NCI-H2196 treated with DMSO at 0.1 percent for 48 hours (cell line): Measurements from ENCODE around the gene CDCP1.

ENCODE experiments used
- DNase-seq: peaks from one replicate; lab custom pipeline; 2025; ENCODE audit not compliant: unreplicated experiment; lab: John Stamatoyannopoulos, UW

The CDCP1 gene, protein sequence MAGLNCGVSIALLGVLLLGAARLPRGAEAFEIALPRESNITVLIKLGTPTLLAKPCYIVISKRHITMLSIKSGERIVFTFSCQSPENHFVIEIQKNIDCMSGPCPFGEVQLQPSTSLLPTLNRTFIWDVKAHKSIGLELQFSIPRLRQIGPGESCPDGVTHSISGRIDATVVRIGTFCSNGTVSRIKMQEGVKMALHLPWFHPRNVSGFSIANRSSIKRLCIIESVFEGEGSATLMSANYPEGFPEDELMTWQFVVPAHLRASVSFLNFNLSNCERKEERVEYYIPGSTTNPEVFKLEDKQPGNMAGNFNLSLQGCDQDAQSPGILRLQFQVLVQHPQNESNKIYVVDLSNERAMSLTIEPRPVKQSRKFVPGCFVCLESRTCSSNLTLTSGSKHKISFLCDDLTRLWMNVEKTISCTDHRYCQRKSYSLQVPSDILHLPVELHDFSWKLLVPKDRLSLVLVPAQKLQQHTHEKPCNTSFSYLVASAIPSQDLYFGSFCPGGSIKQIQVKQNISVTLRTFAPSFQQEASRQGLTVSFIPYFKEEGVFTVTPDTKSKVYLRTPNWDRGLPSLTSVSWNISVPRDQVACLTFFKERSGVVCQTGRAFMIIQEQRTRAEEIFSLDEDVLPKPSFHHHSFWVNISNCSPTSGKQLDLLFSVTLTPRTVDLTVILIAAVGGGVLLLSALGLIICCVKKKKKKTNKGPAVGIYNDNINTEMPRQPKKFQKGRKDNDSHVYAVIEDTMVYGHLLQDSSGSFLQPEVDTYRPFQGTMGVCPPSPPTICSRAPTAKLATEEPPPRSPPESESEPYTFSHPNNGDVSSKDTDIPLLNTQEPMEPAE

GRCh38 chr3:45145681-45146614 lies at the start of gene CDCP1:
Gene CDCP1, minus strand, starts transcription at chr3:45146378. Its CDS starts 91 bp downstream, at chr3:45146287.
- no peak for DNase-seq

- DNase-seq = no peak
Observed at GRCh38 chr3:45194791-45195190, 48.6 kb upstream of the CDCP1 start.

GRCh38 chr3:45191924-45192417 lies 45.8 kb upstream of the CDCP1 start:
- no peak for DNase-seq

DNA sequence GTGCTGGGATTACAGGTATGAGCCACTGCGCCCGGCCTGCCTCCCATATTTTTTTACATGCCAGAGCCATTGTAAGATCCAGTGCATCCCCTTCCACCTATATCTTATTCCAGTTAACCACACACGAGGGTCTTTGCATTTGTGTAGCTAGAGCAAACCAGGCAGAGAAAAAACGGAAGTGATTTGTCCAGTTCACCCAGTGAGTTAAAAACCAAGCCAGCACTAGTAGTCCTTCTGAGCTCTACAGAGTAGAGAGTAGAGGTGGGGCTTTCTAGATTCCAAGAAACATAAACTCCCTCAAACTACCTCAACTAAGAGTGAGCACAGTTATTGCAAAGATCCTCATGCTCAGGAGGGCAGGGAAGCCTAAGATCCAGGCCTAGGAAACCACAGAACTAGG lies 45.2 kb upstream of the CDCP1 start:
- no peak for DNase-seq

DNA sequence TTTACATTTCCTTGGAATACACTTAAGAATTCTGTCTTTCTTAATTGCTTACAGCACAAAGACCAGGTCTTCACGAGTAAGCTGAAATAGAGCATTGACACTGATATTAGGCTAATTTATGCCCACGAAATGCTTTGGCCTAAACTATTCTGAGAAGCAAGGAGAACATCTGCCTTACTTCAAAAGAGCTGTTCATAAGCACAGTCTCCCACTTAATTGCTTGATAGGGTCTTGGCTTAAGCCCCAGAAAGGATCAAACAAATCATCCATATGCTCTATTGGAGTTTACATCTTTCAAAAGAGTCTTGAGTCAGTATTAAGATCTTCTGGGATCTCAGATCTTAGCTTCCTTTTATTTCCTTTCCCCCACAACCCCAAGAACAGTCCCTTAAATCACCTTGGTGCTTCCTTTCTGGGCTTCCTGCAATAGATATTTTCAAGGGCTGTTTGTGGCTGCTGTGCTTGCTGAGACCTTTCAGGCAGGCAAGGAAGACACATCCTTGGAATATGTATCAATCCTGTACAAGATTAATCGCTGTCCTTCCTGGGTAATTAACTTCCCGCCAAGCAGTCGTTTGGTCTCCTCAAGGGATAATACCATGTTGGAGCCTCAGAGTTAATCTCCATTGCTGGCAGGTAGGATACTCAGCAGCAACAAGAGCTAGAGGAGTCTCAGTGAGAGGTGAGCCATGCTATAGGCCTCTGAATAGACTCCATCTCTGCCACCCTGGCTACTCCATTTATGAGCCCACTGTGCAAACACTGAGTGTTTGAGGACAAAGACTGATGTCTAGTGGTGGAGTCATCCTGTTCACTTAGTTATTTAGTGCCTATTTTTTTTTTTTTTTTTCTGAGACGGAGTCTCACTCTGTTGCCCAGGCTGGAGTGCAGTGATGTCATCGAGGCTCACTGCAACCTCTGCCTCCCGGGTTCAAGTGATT lies 42.8 kb upstream of the CDCP1 start:
- no peak for DNase-seq

- DNase-seq = no peak
Observed at GRCh38 chr3:45187694-45188141, 41.5 kb upstream of the CDCP1 start.

DNA sequence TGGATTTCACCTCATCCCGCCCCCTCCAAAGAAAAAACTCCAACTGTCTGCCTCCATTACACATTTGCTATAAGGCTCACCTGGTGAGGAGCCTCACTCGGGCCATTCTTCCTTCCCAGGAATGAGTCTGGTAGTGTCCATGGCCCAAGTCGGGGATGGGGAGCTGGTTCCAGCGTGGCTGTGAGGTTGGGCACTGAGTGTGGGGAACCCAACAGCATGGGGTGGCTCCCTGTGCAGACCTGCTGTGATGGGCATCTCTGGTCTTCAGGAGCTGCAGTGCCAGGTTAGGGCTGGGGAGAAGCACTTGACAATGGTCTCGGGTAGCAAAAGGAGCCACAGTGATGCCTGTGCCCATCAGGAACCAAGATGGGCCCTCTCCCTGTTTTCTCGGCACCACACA lies 40.7 kb upstream of the CDCP1 start:
- no peak for DNase-seq

DNA sequence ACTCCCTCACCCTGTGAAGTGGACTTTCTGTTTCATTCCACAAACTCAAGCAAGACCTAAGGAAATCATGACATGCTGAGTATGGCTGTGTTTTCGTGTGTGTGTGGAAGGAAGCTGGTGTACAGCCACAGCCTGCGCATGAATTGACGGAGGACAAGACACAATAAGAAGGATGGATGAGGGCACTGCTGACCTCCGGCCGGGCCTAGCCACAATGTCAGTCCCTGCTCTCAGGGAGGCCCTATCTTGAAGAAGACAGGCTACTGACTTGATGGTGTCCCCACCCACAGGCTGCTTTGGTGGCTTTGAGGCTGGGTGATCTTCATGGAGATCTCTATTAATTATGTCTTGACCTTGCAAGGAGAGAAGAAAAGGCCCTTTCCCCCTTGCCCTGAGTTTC lies 39.3 kb upstream of the CDCP1 start:
- no peak for DNase-seq

DNA sequence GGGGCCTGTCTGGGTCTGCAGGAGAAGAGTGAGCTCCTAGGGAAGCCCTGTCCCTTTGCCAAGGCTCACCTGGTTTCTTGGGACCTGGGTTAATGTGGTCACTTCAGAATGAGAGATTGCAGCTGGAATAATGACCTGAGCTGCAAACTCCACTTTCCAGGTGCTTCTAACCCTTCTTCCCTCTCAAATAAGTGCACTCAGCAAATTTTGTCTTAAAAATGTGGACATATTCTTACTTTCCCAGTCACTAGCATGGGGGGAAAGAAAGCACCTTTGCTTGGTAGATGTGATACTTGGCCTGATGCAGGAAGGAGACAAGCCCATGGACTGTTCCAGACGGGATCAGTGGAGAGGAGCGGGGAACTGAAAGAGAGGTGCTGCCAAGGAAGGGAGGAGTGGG lies 38.9 kb upstream of the CDCP1 start:
- DNase-seq = no peak

GRCh38 chr3:45183872-45184262 lies 37.7 kb upstream of the CDCP1 start:
- DNase-seq = no peak

DNA sequence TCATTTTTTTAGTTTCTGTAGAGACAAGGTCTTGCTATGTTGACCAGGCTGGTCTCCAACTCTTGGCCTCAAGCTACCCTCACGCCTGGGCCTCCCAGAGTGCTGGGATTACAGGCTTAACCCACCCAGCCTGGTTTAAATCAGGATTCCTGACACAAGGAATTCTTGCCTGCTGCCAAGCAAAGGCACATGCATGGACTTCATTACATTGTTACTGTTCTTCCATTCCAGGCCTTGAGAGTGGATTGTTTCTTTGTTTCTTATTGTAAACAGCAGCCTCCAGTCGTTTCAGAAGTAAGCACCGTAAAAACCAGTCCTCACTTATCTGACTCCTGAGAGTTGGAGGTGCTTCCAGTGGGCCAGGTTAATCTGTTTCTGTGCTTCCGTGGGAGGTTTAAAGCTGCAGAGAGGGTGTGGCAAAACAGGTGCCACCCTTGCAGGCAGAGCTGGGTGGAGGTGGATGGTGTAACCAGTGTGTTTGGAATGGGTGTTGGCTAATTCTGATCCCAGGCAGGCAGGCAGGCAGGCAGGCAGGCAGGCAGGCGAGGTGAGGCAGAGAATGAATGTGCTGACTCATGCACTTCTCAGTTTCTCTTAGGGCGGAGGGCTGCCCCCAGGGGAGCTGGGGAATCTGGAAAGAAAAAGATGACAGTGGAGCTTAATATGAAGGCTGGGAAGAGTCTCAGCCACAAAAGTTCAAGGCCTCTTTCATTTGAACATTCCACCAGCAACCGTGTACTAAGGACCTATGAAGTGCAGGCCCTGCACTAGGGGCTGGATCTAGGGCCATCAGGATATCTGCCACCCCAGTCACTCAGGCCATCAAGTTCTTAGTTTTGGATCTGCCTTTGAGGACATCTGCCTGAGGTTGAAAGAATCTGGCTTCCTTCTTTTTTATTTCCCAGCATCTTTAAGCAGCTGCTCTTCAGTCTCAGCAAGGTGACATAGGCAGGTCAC lies 37.0 kb upstream of the CDCP1 start:
- DNase-seq = no peak

GRCh38 chr3:45181496-45181895 lies 35.3 kb upstream of the CDCP1 start:
- no peak for DNase-seq

DNA sequence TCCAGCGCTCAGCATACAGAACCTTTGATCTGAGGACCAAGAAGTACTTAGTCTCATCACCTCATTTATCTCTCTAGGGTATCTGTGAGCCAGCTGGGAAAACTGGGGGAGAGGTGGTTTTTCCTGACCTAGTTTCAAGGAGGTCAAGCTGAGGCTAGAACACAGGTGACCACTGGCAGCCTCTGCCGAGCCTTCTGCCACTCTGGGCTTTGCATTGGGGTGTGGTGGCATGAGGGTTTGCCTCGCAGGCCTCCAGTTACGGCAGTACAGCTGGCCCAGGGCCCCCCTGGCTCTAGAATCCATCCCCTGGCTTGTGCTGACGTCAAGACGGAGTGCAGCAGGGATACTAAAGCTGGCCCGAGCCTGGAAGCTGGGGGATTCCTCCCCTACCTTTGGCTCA lies 34.7 kb upstream of the CDCP1 start:
- DNase-seq = no peak

DNA sequence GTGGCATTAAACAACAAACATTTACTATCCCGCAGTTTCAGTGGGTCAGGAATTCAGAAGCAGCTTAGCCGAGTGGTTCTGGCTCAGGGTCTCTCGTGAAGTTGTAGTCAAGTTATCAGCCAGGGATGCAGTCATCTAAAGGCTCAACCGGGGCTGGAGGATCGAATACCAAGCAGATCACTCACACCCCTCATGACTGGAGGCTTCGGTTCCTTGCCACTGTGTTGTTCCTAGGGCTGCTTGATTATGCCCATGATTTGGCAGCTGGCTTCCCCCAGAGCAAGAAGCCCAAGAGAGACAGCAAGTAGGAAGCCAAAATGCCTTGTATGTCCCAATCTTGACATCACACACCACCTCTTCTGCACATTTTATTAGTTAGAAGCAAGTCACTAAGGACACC lies 33.9 kb upstream of the CDCP1 start:
- DNase-seq = no peak

DNA sequence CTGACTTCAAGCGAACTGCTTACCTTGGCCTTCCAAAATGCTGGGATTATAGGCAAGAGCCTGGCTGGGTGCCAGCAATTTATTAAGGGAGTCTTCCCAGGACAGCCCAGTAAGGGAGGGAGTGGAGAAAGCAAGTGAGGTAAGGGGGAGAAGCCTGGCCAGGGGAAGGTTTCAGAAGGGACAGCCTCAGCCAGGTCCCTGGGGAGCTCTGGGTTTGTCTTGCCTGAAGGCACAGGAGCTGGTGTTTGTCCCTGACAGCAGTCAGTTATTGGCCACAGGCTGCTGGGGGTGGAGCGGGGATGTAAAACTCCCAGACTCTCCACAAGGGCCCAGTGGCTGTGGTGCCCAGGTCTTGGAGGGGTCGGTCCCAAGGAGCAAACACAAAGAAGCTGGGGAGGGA lies 33.0 kb upstream of the CDCP1 start:
- no peak for DNase-seq

DNA sequence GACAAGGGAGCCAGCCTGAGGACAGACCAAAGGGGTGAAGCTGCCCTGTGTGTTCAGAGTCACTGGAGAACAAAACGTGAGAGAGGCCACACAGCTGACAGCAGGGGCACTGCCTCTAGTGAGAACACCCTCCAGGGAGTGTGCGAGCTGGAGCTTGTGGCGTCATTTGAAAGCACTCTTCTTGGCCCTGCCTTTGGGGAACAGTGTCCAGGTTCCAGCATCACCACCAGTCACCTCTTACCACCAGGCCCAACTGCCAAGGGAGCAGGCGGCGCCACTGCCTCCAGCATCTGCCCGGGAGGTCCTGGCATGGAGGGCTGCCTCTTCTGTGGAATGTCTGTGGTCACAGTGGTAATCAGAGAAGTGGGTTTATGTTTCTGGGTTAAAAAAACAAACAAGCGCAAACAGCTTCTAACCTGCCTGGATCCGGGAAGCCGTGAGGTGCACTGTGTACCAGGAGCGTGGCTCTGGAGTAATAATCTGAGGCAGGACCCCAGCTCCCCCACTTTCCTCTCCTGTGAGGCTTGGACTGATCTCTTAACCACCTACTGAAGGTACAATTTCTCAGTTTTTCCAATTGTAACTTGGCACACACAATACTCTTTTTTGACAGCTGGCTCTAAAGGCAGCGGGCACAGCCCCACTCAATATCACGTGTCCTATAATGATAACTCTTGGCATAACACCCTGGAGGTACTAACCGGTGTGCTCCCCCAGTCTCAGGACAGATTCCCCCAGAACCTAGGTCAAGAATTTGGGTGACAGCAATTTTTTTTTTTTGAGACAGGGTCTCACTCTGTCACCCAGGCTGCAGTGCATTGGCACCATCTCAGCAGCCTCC lies 32.2 kb upstream of the CDCP1 start:
- DNase-seq = peak; percentile 32

- no peak for DNase-seq
Observed at GRCh38 chr3:45176912-45177311, 30.7 kb upstream of the CDCP1 start.

- no peak for DNase-seq
Observed at GRCh38 chr3:45174234-45174633, 28.1 kb upstream of the CDCP1 start.
